BLaER1 treated with 17β-estradiol and CSF1 and Interleukin-3, amounts not matched to agents 10 nM and 100 nM (cell line): ENCODE results near the gene CYS1.

Experiments used
- H3K27ac ChIP-seq, 11 experiments: shearing (Covaris generic); formaldehyde crosslinking; 2 replicates each; pipeline ENCODE4 v1.8.1; 2022
- H3K27me3 ChIP-seq, 11 experiments: shearing (Covaris generic); formaldehyde crosslinking; 2 replicates each; pipeline ENCODE4 v1.8.1; 2022
- H3K36me3 ChIP-seq, 11 experiments: shearing (Covaris generic); formaldehyde crosslinking; 2 replicates each; pipeline ENCODE4 v1.8.1; 2022
- H3K4me1 ChIP-seq, 10 experiments: shearing (Covaris generic); formaldehyde crosslinking; 2 replicates each; pipeline ENCODE4 v1.8.1; 2022
- H3K4me2 ChIP-seq, 11 experiments: shearing (Covaris generic); formaldehyde crosslinking; 2 replicates each; pipeline ENCODE4 v1.8.1; 2022
- H3K4me3 ChIP-seq, 10 experiments: shearing (Covaris generic); formaldehyde crosslinking; 2 replicates each; pipeline ENCODE4 v1.8.1; 2022
- H3K9ac ChIP-seq, 11 experiments: shearing (Covaris generic); formaldehyde crosslinking; 2 replicates each; pipeline ENCODE4 v1.8.1; 2022
- H3K9me3 ChIP-seq, 11 experiments: shearing (Covaris generic); formaldehyde crosslinking; replicated peaks in 1 of 11; 2 replicates each; pipeline ENCODE4 v1.8.1; 2022
- H4K20me1 ChIP-seq, 11 experiments: shearing (Covaris generic); formaldehyde crosslinking; 2 replicates each; pipeline ENCODE4 v1.8.1; 2022
- Cebpa-rat ChIP-seq, 11 experiments: shearing (Covaris generic); IDR thresholded peaks; 2 replicates each; pipeline ENCODE4 v1.8.1; 2022

Gene CYS1

GRCh38 chr2:10046931-10047330, 33.3 kb downstream of the CYS1 start:
- Histone ChIP-seq H3K4me2 (peak overlapping the region in 3 of 11 experiments; percentile 8 to 96 (median 95); a peak in 3 of 22 replicates), H3K27ac (no peak overlapping the region), H3K36me3 (peaks cover 14 to 59% (median 46%) of the 10 kb centered on the region in 11 experiments), H3K4me3 (no peak overlapping the region), H4K20me1 (peaks cover 14 to 76% (median 38%) of the 10 kb centered on the region in 11 experiments; a peak in 14 of 22 replicates), H3K9ac (peak overlapping the region in 6 of 11 experiments; percentile 11 to 41 (median 18); a peak in 6 of 22 replicates), H3K4me1 (peaks cover 28 to 65% (median 44%) of the 10 kb centered on the region in 10 experiments), H3K27me3 (peaks cover 0 to 3% (median 0%) of the 10 kb centered on the region in 11 experiments; a peak in 1 of 22 replicates), H3K9me3 (peaks cover 0 to 13% (median 10%) of the 10 kb centered on the region in 11 experiments; a peak in 20 of 22 replicates)
- TF ChIP-seq Cebpa-rat (IDR thresholded peaks at IDR 0.05): no peak

- H3K36me3 ChIP-seq: peaks cover 14 to 49% (median 43%) of the 10 kb centered on the region in 11 experiments
- H3K27ac ChIP-seq: no peak overlapping the region
- H4K20me1 ChIP-seq: peaks cover 14 to 64% (median 38%) of the 10 kb centered on the region in 11 experiments; a peak in 14 of 22 replicates
- no peak overlapping the region; a peak in 1 of 20 replicates for H3K4me3 ChIP-seq
- peak overlapping the region; percentile 81 to 96 (median 94); a peak in 20 of 22 replicates for H3K4me2 ChIP-seq
- TF ChIP-seq Cebpa-rat (IDR thresholded peaks at IDR 0.05): no peak
- no peaks in the 10 kb centered on the region for H3K27me3 ChIP-seq
- peak overlapping the region in 4 of 11 experiments; percentile 24 to 98 (median 89); a peak in 5 of 22 replicates for H3K9ac ChIP-seq
- H3K9me3 ChIP-seq: peaks cover 0 to 19% (median 16%) of the 10 kb centered on the region in 11 experiments; a peak in 20 of 22 replicates
- H3K4me1 ChIP-seq: peaks cover 27 to 54% (median 36%) of the 10 kb centered on the region in 10 experiments
Observed at GRCh38 chr2:10045561-10046355, 34.5 kb downstream of the CYS1 start.

GRCh38 chr2:10043906-10044601, 36.2 kb downstream of the CYS1 start:
- no peak for TF ChIP-seq Cebpa-rat (IDR thresholded peaks at IDR 0.05)
- no peaks in the 10 kb centered on the region for H3K27me3 ChIP-seq
- peak overlapping the region; percentile 88 to 98 (median 92) for H3K9ac ChIP-seq
- peaks cover 14 to 37% (median 29%) of the 10 kb centered on the region in 11 experiments for H3K36me3 ChIP-seq
- peaks cover 11 to 47% (median 29%) of the 10 kb centered on the region in 11 experiments; a peak in 14 of 22 replicates for H4K20me1 ChIP-seq
- peak overlapping the region; percentile 68 to 81 (median 70) for H3K4me3 ChIP-seq
- H3K27ac ChIP-seq: peak overlapping the region; percentile 92 to 99 (median 96)
- peak overlapping the region; percentile 85 to 96 (median 94) for H3K4me2 ChIP-seq
- H3K4me1 ChIP-seq: peaks cover 22 to 46% (median 35%) of the 10 kb centered on the region in 10 experiments
- H3K9me3 ChIP-seq: peaks cover 0 to 19% (median 16%) of the 10 kb centered on the region in 11 experiments; a peak in 20 of 22 replicates

GRCh38 chr2:10043256-10043905, 36.8 kb downstream of the CYS1 start, which contains the start of gene KLF11:
TSS of gene KLF11 (plus strand) at chr2:10043550. CDS start at chr2:10043717, 167 bp downstream.
- peaks cover 0 to 19% (median 16%) of the 10 kb centered on the region in 11 experiments; a peak in 20 of 22 replicates for H3K9me3 ChIP-seq
- H3K4me3 ChIP-seq: peak within 1 kb of the TSS; percentile 68 to 81 (median 70)
- H3K36me3 ChIP-seq: peaks cover 12 to 32% (median 25%) of the 10 kb centered on the region in 11 experiments
- peaks cover 10 to 43% (median 28%) of the 10 kb centered on the region in 11 experiments; a peak in 14 of 22 replicates for H4K20me1 ChIP-seq
- H3K27ac ChIP-seq: peak within 1 kb of the TSS; percentile 92 to 99 (median 96)
- TF ChIP-seq Cebpa-rat (IDR thresholded peaks at IDR 0.05): no peak
- no peaks in the 10 kb centered on the region for H3K27me3 ChIP-seq
- H3K4me2 ChIP-seq: peak within 1 kb of the TSS; percentile 85 to 96 (median 94)
- H3K9ac ChIP-seq: peak within 1 kb of the TSS; percentile 88 to 98 (median 92)
- peaks cover 17 to 42% (median 34%) of the 10 kb centered on the region in 10 experiments for H3K4me1 ChIP-seq

GRCh38 chr2:10042301-10043161, 37.7 kb downstream of the CYS1 start:
- Histone ChIP-seq H3K4me3 (peak overlapping the region in 5 of 10 experiments; percentile 10 to 39 (median 29); a peak in 4 of 20 replicates), H4K20me1 (peaks cover 1 to 34% (median 28%) of the 10 kb centered on the region in 11 experiments; a peak in 13 of 22 replicates), H3K27ac (peak overlapping the region in 4 of 11 experiments; percentile 31 to 38 (median 36); a peak in 3 of 22 replicates), H3K27me3 (no peaks in the 10 kb centered on the region), H3K36me3 (peaks cover 4 to 24% (median 16%) of the 10 kb centered on the region in 11 experiments; a peak in 19 of 22 replicates), H3K4me1 (peaks cover 24 to 42% (median 37%) of the 10 kb centered on the region in 10 experiments), H3K9ac (no peak overlapping the region), H3K4me2 (peak overlapping the region in 8 of 11 experiments; percentile 14 to 76 (median 39); a peak in 12 of 22 replicates), H3K9me3 (peaks cover 0 to 19% (median 16%) of the 10 kb centered on the region in 11 experiments; a peak in 20 of 22 replicates)
- TF ChIP-seq Cebpa-rat (IDR thresholded peaks at IDR 0.05): no peak

- Histone ChIP-seq H3K4me3 (no peak overlapping the region), H3K4me2 (no peak overlapping the region)
Observed at GRCh38 chr2:10041711-10042110, 38.5 kb downstream of the CYS1 start.

More at GRCh38 chr2:10041711-10042110, 38.5 kb downstream of the CYS1 start:
- Histone ChIP-seq H3K36me3 (peaks cover 0 to 15% (median 8%) of the 10 kb centered on the region in 11 experiments; a peak in 13 of 22 replicates), H3K9me3 (peaks cover 0 to 19% (median 16%) of the 10 kb centered on the region in 11 experiments; a peak in 20 of 22 replicates), H3K4me1 (peaks cover 32 to 45% (median 40%) of the 10 kb centered on the region in 10 experiments), H3K27ac (no peak overlapping the region), H3K27me3 (no peaks in the 10 kb centered on the region), H4K20me1 (peaks cover 0 to 26% (median 21%) of the 10 kb centered on the region in 11 experiments; a peak in 12 of 22 replicates), H3K9ac (no peak overlapping the region)
- TF ChIP-seq Cebpa-rat (IDR thresholded peaks at IDR 0.05): no peak
